K562 (cell line): ENCODE results near the gene FAM117B. TPM values are rescaled to one million over a fixed set of nuclear protein-coding genes. Genes with fewer than 3 reads are reported as not detected.

Experiments
- CBX3 ChIP-seq, 2 experiments: IDR thresholded peaks; 1 replicate in 1 of 2; 2 replicates in 1 of 2; pipeline ENCODE4 v1.6.1; 2012; ENCODE audit warnings: inconsistent platforms in 2 of 2, low read length in 2 of 2, borderline replicate concordance in 1 of 2, control low read depth in 1 of 2
- CREM ChIP-seq: IDR thresholded peaks from 2 replicates; pipeline ENCODE4 v1.6.1; 2014; ENCODE audit warnings: antibody characterized with exemption, low read depth
- GABPB2 ChIP-seq: fragments of 250-450 bp; sonication (Bioruptor Pico); conservative IDR thresholded peaks from 2 replicates; pipeline ENCODE4 v1.5.1; 2021; ENCODE audit warnings: mild to moderate bottlenecking
- GTF2A2 ChIP-seq: IDR thresholded peaks from 2 replicates; pipeline ENCODE4 v1.6.1; 2016; ENCODE audit warnings: mild to moderate bottlenecking, missing genetic modification characterization, missing compliant biosample characterization
- KLF16 ChIP-seq: IDR thresholded peaks from 2 replicates; pipeline ENCODE4 v1.6.1; 2016; ENCODE audit warnings: antibody characterized with exemption
- MCM3 ChIP-seq: fragments of 450-650 bp; IDR thresholded peaks from 2 replicates; pipeline ENCODE4 v1.6.1; 2016
- MCM7 ChIP-seq, 2 experiments: fragments of 450-650 bp; IDR thresholded peaks; 2 replicates each; pipeline ENCODE4 v1.6.1; 2016 to 2018
- MEIS2 ChIP-seq: fragments of 450-650 bp; IDR thresholded peaks from 2 replicates; pipeline ENCODE4 v1.6.1; 2014; ENCODE audit warnings: mild to moderate bottlenecking; ENCODE audit not compliant: partially characterized antibody
- PML ChIP-seq: IDR thresholded peaks from 2 replicates; pipeline ENCODE4 v1.6.1; 2012; ENCODE audit warnings: low read length, inconsistent platforms
- RBM17 ChIP-seq: fragments of 200-400 bp; formaldehyde crosslinking; IDR thresholded peaks from 2 replicates; pipeline ENCODE4 v1.6.1; 2017; ENCODE audit warnings: low read depth, mild to moderate bottlenecking, low read length, borderline replicate concordance
- RHOXF2B ChIP-seq: fragments of 250-450 bp; sonication (Bioruptor Pico); conservative IDR thresholded peaks from 2 replicates; pipeline ENCODE4 v1.5.1; 2021
- RNF2 ChIP-seq: sonication (generic); IDR thresholded peaks from 2 replicates; pipeline ENCODE4 v1.6.1; 2016
- XRCC5 ChIP-seq: fragments of 200-400 bp; formaldehyde crosslinking; IDR thresholded peaks from 2 replicates; pipeline ENCODE4 v1.6.1; 2017; ENCODE audit warnings: low read depth, mild to moderate bottlenecking, low read length
- ZNF146 ChIP-seq: IDR thresholded peaks from one replicate; pipeline ENCODE4 v1.6.1; 2018; ENCODE audit warnings: missing compliant biosample characterization; ENCODE audit not compliant: unreplicated experiment
- ZNF197 ChIP-seq: fragments of 200-800 bp; sonication (Bioruptor generic); IDR thresholded peaks from 2 replicates; pipeline ENCODE4 v1.6.1; 2016; ENCODE audit warnings: low read depth, missing genetic modification characterization, missing compliant biosample characterization
- ZNF239 ChIP-seq: fragments of 250-450 bp; sonication (Bioruptor Pico); IDR thresholded peaks from 2 replicates; pipeline ENCODE4 v1.4.0; 2020; ENCODE audit warnings: mild to moderate bottlenecking
- ZNF274 ChIP-seq: IDR thresholded peaks from 2 replicates; pipeline ENCODE4 v1.6.1; 2011; ENCODE audit warnings: low read depth, mild to moderate bottlenecking, low read length, moderate library complexity, borderline replicate concordance
- ZNF408 ChIP-seq: fragments of 250-450 bp; sonication (Bioruptor Pico); IDR thresholded peaks from 2 replicates; pipeline ENCODE4 v1.4.0; 2020; ENCODE audit warnings: low read depth, mild to moderate bottlenecking, moderate library complexity
- polyA plus RNA-seq, 8 experiments: library from polyadenylated mRNA; depleted of rRNA in 4 of 8; stranded (reverse) in 5 of 8; unstranded in 3 of 8; fragments of >200 nt; fragmentation: Nextera tagmentation in 2 of 8; fragmentation: Illumina TruSeq in 1 of 8; extraction: Ambion mirVana in 2 of 8; extraction: Trizol in 1 of 8; gene quantifications; 2 replicates each; pipeline versions ENCODE4 v1.2.1 to v1.2.3, GENCODE V29; 2011 to 2014; ENCODE audit warnings: inconsistent platforms in 1 of 8, missing spikeins in 1 of 8
- total RNA-seq, 7 experiments: library from RNA; depleted of rRNA in 6 of 7; stranded (reverse); fragments of >200 nt in 6 of 7; fragmentation: Illumina TruSeq in 2 of 7; extraction: Trizol in 2 of 7; gene quantifications; 2 replicates each; pipeline versions ENCODE4 v1.2.1 to v1.2.3, GENCODE V29; 2011 to 2021; ENCODE audit warnings: low replicate concordance in 1 of 7
- TF ChIP-seq, protein P1 (sequence below): fragments of 250-450 bp; sonication (Bioruptor Pico); IDR thresholded peaks from 2 replicates; pipeline ENCODE4 v1.5.0; 2021
- TF ChIP-seq, protein P2 (sequence below): sonication (generic); formaldehyde crosslinking; IDR thresholded peaks from 2 replicates; pipeline ENCODE4 v1.8.1; 2023; ENCODE audit warnings: missing genetic modification reagents, mild to moderate bottlenecking, borderline replicate concordance
- TF ChIP-seq, protein P3 (sequence below): fragments of 450-650 bp; IDR thresholded peaks from 2 replicates; pipeline ENCODE4 v1.6.1; 2017; ENCODE audit warnings: mild to moderate bottlenecking, moderate library complexity
- TF ChIP-seq, protein P4 (sequence below): fragments of 250-450 bp; sonication (Bioruptor Pico); IDR thresholded peaks from 2 replicates; pipeline ENCODE4 v1.4.0; 2020

The FAM117B gene
- total and polyA plus RNA-seq, 9 of the 15 experiments (the other 6 are each of a cell fraction or from before 2014, with no cell fraction given) = 1.6 to 5.2 (median 2.6) TPM

DNA sequence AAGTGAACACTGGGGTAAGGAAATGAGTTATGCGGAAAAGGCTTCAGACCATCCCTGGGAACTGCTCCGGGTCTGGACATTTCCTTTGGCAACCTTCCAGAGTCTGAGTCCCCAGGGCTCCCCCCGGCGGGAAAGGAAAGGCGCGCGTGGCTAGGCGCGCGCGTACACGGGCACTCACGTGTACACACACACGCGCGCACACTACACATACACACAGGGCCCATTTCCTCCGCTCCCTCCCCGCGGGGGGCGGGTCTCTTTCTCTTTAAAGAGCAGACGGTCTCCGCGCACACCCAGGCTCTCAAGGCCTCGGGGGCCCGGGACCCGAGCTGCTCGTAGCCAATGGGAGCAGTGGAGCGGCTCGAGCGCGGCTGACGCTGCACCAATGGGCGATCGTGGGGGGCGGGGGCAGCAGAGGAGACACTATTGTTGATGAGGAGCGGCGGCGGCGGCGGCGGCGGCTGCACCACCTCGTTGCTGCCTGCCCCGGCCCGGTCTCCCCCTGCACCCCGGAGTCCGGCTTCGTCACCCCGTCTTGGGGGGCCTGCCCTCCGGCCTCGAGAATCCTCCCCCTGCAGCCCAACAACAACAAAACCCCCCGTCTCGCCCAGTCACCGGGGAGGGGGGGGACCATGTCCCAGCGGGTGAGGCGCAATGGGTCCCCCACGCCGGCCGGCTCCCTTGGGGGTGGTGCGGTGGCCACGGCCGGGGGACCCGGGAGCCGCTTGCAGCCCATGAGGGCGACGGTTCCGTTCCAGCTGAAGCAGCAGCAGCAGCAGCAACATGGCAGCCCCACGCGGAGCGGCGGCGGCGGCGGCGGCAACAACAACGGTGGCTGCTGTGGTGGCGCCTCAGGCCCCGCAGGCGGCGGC lies at the start of gene FAM117B (continued):
- TF ChIP-seq RBM17 (no peak), MCM3 (no peak), MEIS2 (no peak), ZNF239 (CRISPR knock-in tag) (no peak), ZNF408 (CRISPR knock-in tag) (no peak), RHOXF2B (no peak), CREM (peak; percentile 63), ZNF197 (CRISPR knock-in tag) (no peak), ZNF146 (CRISPR knock-in tag) (no peak), MCM7 (IDR thresholded peaks at IDR 0.05) (no peak), PML (no peak), GTF2A2 (tag) (no peak), RNF2 (no peak), XRCC5 (no peak), GABPB2 (CRISPR knock-in tag) (no peak), KLF16 (no peak), CBX3 (IDR thresholded peaks at IDR 0.05; ENCODE audit: borderline replicate concordance in 1 of 2, low read length in 2 of 2) (no peak), ZNF274 (no peak)
- TF ChIP-seq, protein P1, sequence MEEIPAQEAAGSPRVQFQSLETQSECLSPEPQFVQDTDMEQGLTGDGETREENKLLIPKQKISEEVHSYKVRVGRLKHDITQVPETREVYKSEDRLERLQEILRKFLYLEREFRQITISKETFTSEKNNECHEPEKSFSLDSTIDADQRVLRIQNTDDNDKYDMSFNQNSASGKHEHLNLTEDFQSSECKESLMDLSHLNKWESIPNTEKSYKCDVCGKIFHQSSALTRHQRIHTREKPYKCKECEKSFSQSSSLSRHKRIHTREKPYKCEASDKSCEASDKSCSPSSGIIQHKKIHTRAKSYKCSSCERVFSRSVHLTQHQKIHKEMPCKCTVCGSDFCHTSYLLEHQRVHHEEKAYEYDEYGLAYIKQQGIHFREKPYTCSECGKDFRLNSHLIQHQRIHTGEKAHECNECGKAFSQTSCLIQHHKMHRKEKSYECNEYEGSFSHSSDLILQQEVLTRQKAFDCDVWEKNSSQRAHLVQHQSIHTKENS = no peak
- TF ChIP-seq, protein P2, sequence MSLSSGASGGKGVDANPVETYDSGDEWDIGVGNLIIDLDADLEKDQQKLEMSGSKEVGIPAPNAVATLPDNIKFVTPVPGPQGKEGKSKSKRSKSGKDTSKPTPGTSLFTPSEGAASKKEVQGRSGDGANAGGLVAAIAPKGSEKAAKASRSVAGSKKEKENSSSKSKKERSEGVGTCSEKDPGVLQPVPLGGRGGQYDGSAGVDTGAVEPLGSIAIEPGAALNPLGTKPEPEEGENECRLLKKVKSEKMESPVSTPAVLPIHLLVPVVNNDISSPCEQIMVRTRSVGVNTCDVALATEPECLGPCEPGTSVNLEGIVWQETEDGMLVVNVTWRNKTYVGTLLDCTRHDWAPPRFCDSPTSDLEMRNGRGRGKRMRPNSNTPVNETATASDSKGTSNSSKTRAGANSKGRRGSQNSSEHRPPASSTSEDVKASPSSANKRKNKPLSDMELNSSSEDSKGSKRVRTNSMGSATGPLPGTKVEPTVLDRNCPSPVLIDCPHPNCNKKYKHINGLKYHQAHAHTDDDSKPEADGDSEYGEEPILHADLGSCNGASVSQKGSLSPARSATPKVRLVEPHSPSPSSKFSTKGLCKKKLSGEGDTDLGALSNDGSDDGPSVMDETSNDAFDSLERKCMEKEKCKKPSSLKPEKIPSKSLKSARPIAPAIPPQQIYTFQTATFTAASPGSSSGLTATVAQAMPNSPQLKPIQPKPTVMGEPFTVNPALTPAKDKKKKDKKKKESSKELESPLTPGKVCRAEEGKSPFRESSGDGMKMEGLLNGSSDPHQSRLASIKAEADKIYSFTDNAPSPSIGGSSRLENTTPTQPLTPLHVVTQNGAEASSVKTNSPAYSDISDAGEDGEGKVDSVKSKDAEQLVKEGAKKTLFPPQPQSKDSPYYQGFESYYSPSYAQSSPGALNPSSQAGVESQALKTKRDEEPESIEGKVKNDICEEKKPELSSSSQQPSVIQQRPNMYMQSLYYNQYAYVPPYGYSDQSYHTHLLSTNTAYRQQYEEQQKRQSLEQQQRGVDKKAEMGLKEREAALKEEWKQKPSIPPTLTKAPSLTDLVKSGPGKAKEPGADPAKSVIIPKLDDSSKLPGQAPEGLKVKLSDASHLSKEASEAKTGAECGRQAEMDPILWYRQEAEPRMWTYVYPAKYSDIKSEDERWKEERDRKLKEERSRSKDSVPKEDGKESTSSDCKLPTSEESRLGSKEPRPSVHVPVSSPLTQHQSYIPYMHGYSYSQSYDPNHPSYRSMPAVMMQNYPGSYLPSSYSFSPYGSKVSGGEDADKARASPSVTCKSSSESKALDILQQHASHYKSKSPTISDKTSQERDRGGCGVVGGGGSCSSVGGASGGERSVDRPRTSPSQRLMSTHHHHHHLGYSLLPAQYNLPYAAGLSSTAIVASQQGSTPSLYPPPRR = no peak
- TF ChIP-seq, protein P3, sequence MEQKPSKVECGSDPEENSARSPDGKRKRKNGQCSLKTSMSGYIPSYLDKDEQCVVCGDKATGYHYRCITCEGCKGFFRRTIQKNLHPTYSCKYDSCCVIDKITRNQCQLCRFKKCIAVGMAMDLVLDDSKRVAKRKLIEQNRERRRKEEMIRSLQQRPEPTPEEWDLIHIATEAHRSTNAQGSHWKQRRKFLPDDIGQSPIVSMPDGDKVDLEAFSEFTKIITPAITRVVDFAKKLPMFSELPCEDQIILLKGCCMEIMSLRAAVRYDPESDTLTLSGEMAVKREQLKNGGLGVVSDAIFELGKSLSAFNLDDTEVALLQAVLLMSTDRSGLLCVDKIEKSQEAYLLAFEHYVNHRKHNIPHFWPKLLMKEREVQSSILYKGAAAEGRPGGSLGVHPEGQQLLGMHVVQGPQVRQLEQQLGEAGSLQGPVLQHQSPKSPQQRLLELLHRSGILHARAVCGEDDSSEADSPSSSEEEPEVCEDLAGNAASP = no peak
- TF ChIP-seq, protein P4, sequence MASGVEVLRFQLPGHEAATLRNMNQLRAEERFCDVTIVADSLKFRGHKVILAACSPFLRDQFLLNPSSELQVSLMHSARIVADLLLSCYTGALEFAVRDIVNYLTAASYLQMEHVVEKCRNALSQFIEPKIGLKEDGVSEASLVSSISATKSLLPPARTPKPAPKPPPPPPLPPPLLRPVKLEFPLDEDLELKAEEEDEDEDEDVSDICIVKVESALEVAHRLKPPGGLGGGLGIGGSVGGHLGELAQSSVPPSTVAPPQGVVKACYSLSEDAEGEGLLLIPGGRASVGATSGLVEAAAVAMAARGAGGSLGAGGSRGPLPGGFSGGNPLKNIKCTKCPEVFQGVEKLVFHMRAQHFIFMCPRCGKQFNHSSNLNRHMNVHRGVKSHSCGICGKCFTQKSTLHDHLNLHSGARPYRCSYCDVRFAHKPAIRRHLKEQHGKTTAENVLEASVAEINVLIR (CRISPR knock-in tag) = no peak
